Neuronal stem cell (in vitro differentiated cells): ENCODE data around the gene GPR65.
A peak's percentile ranks its signal among the peaks of the same experiment; 100 is the strongest.

Experiments used
- DNase-seq: peaks from one replicate; pipeline ENCODE4 v3.0.0-alpha.2; 2013; ENCODE audit warnings: low spot score
- H2AFZ ChIP-seq: one replicate; pipeline ENCODE4 v1.6.1; 2013; ENCODE audit warnings: mild to moderate bottlenecking, low read length, inconsistent platforms
- H2AK5ac ChIP-seq: 2 replicates; pipeline ENCODE4 v1.6.1; 2013; ENCODE audit warnings: low read depth, mild to moderate bottlenecking, inconsistent platforms, low read length, moderate library complexity, mixed read lengths
- H2BK120ac ChIP-seq: 2 replicates; pipeline ENCODE4 v1.6.1; 2013; ENCODE audit warnings: low read depth, mild to moderate bottlenecking, inconsistent platforms, low read length, moderate library complexity, mixed read lengths
- H2BK12ac ChIP-seq: one replicate; pipeline ENCODE4 v1.6.1; 2013; ENCODE audit warnings: low read length, inconsistent platforms
- H2BK15ac ChIP-seq: 2 replicates; pipeline ENCODE4 v1.6.1; 2013; ENCODE audit warnings: mild to moderate bottlenecking, low read length, inconsistent platforms, mixed read lengths
- H2BK5ac ChIP-seq: one replicate; pipeline ENCODE4 v1.6.1; 2013; ENCODE audit warnings: inconsistent platforms, mild to moderate bottlenecking, low read length, moderate library complexity
- H3K14ac ChIP-seq: one replicate; pipeline ENCODE4 v1.6.1; 2013; ENCODE audit warnings: low read length, inconsistent platforms
- H3K18ac ChIP-seq: 2 replicates; pipeline ENCODE4 v1.6.1; 2013; ENCODE audit warnings: low read length, inconsistent platforms
- H3K23ac ChIP-seq: 2 replicates; pipeline ENCODE4 v1.6.1; 2013; ENCODE audit warnings: low read depth, mild to moderate bottlenecking, mixed read lengths, low read length, inconsistent platforms; ENCODE audit not compliant: poor library complexity
- H3K27ac ChIP-seq: replicated peaks from 3 replicates; pipeline ENCODE4 v1.5.1; 2013; ENCODE audit warnings: low read length, inconsistent platforms
- H3K27me3 ChIP-seq, 3 experiments: 2 replicates each; pipeline ENCODE4 v1.6.1; 2013; ENCODE audit warnings: low read length in 3 of 3, mild to moderate bottlenecking in 2 of 3, inconsistent platforms in 1 of 3, low read depth in 1 of 3, mixed read lengths in 1 of 3, moderate library complexity in 1 of 3; ENCODE audit not compliant: control insufficient read depth in 3 of 3, insufficient read depth in 3 of 3
- H3K36me3 ChIP-seq, 2 donors: replicated peaks in 1 of 2; 2 replicates each; pipeline ENCODE4 v1.6.1; 2013; ENCODE audit warnings: low read length in 2 of 2; ENCODE audit not compliant: control insufficient read depth in 2 of 2, insufficient read depth in 2 of 2
- H3K4ac ChIP-seq: 2 replicates; pipeline ENCODE4 v1.6.1; 2013; ENCODE audit warnings: inconsistent platforms, mild to moderate bottlenecking, low read length, moderate library complexity
- H3K4me1 ChIP-seq, 2 donors: 1 replicate in 1 of 2; 2 replicates in 1 of 2; pipeline ENCODE4 v1.6.1; 2013; ENCODE audit warnings: low read length in 2 of 2, low read depth in 1 of 2; ENCODE audit not compliant: control insufficient read depth in 2 of 2, insufficient read depth in 1 of 2
- H3K4me2 ChIP-seq: one replicate; pipeline ENCODE4 v1.6.1; 2013; ENCODE audit warnings: mild to moderate bottlenecking, low read length, inconsistent platforms; ENCODE audit not compliant: insufficient read depth, poor library complexity, severe bottlenecking
- H3K4me3 ChIP-seq, 2 donors: 2 replicates each; pipeline ENCODE4 v1.5.1; 2013; ENCODE audit warnings: low read length in 2 of 2, mild to moderate bottlenecking in 2 of 2, inconsistent platforms in 1 of 2, moderate library complexity in 1 of 2
- H3K79me1 ChIP-seq: one replicate; pipeline ENCODE4 v1.6.1; 2013; ENCODE audit warnings: low read depth, mild to moderate bottlenecking, inconsistent platforms, low read length, moderate library complexity
- H3K9ac ChIP-seq: one replicate; pipeline ENCODE4 v1.6.1; 2013; ENCODE audit warnings: mild to moderate bottlenecking, low read depth, low read length, inconsistent platforms; ENCODE audit not compliant: poor library complexity
- H3K9me3 ChIP-seq, 2 donors: replicated peaks in 1 of 2; 2 replicates each; pipeline versions ENCODE3 to v1.6.1; 2013; ENCODE audit warnings: low read length in 2 of 2, mild to moderate bottlenecking in 2 of 2, inconsistent platforms in 1 of 2, low read depth in 1 of 2, mixed read lengths in 1 of 2, moderate library complexity in 1 of 2; ENCODE audit not compliant: control insufficient read depth in 2 of 2, insufficient read depth in 1 of 2
- H4K8ac ChIP-seq: one replicate; pipeline ENCODE4 v1.6.1; 2013; ENCODE audit warnings: low read depth, mild to moderate bottlenecking, inconsistent platforms, low read length, moderate library complexity
- H4K91ac ChIP-seq: one replicate; pipeline ENCODE4 v1.6.1; 2013; ENCODE audit warnings: low read length, low read depth, mild to moderate bottlenecking, inconsistent platforms; ENCODE audit not compliant: poor library complexity
- WGBS, 2 donors: extraction: QIAGEN DNeasy Blood & Tissue Kit; methylation state at CpG; one replicate each; pipeline ENCODE4 v1.1.7; 2013; ENCODE audit warnings: missing lambda C conversion rate in 2 of 2, mixed read lengths in 1 of 2; ENCODE audit not compliant: insufficient read length in 2 of 2, insufficient replicate concordance in 1 of 2; ENCODE audit errors: extremely low coverage in 2 of 2; 5-methylcytosine and 5-hydroxymethylcytosine counted together

GPR65 gene

DNA sequence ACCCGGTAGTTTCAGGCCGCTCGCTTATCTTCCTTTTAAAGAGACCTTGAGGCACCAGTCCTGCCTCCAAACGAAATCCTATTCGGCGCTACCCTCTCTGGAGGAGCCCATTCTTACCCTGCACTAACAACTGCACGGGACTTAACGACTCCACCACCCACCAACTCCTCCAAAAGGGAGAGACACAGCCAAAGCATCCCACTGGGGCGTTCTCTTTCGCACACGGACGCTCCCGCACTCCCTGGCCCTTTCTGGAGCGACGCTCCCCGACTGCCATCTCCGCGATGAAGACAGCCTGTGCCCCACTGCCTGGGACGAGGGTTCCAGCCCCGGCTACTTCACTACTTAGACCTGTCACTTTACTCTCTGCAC is 12.6 kb upstream of the GPR65 start:
- H3K4me3 ChIP-seq: peak overlapping the region in 1 of 2 donors; percentile 89
- no CpG with 5 or more reads among the region's 20 CpGs for WGBS, 2 donors
- peak overlapping the region; percentile 72 for H3K27ac ChIP-seq
- H3K36me3 ChIP-seq: no peaks in the 10 kb centered on the region
- peaks cover 3 to 4% of the 10 kb centered on the region in 2 donors for H3K4me1 ChIP-seq
- peak overlapping the region; percentile 72 for H2AFZ ChIP-seq
- H2AK5ac ChIP-seq: no peak overlapping the region
- H3K4ac ChIP-seq: peak overlapping the region; percentile 46
- peaks cover 0 to 5% of the 10 kb centered on the region in 2 donors for H3K9me3 ChIP-seq
- no peak overlapping the region for H3K14ac ChIP-seq
- peak overlapping the region; percentile 77 for H3K4me2 ChIP-seq
- no peak overlapping the region for H2BK120ac ChIP-seq
- H4K91ac ChIP-seq: no peak overlapping the region
- H3K79me1 ChIP-seq: peaks cover 2% of the 10 kb centered on the region
- H3K18ac ChIP-seq: peak overlapping the region; percentile 96
- no peak overlapping the region for H2BK12ac ChIP-seq
- no peak overlapping the region for H3K23ac ChIP-seq
- H3K9ac ChIP-seq: peak overlapping the region; percentile 86
- no peak overlapping the region for H4K8ac ChIP-seq
- H2BK5ac ChIP-seq: peak overlapping the region; percentile 80
- peaks cover 0 to 5% (median 0%) of the 10 kb centered on the region in 3 experiments for H3K27me3 ChIP-seq
- peak overlapping the region; percentile 69 for H2BK15ac ChIP-seq
- no peak for DNase-seq

DNA sequence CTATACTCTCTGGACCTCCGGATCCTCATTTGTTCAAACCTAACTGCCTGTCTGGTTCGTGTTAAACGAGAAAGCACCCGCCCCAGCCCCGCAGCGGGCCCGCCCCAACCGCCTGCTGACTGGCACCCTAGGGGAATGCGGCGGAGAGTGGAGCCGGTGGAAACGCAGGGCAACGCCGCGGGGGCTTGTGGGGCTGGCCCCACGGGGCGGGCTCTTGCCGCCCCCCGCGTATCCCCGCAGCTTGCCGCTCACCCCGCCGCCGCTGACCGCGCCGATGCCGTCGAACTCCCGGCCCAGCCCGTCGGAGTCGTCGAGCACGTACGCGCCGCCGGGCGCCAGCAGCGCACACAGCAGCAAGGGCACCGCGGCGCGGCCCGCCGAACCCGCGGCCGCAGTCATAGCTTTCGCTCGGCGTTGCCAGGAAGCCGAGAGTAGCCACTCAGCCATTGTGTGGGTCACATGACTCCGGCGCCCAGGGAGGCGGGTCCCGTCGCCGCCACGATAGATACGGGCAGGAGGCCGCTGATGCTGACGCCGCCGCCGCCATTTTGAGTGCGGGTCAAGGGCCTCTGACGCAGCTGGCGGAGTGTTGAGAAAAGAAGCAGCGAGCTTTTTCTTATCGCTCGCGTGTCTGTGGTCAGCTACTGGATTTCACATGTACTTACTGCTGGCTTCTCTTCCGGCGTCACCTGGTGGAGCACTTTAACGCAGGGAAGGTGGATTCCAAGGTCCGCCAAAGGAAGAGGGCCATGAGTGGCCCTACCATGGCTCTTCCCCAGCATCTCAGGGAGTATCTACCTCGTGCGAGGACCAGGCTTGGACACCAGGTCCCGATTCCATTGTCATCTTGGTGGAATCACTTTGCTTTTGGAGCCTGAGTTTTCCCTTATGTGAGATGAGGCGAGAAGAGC is 12.0 kb upstream of the GPR65 start, which contains the start of gene GALC:
Gene GALC, minus strand, starts transcription at position 465 of the 911 bp plus-strand sequence. Its CDS starts 18 bp downstream, at position 447.
- Histone ChIP-seq H3K9ac (peak within 1 kb of the TSS; percentile 86), H3K9me3 (peaks cover 0 to 5% of the 10 kb centered on the region in 2 donors), H2BK5ac (peak within 1 kb of the TSS; percentile 80), H2BK12ac (no peak within 1 kb of the TSS), H2BK120ac (peak within 1 kb of the TSS; percentile 10), H3K4me2 (peak within 1 kb of the TSS; percentile 77), H3K4me1 (peaks cover 3 to 4% of the 10 kb centered on the region in 2 donors), H3K4me3 (peak within 1 kb of the TSS in 1 of 2 donors; percentile 89), H3K18ac (peak within 1 kb of the TSS; percentile 96), H3K36me3 (no peaks in the 10 kb centered on the region), H3K27me3 (peaks cover 0 to 5% (median 0%) of the 10 kb centered on the region in 3 experiments), H4K91ac (peak within 1 kb of the TSS; percentile 93), H2BK15ac (peak within 1 kb of the TSS; percentile 69), H3K23ac (peak within 1 kb of the TSS; percentile 82), H2AK5ac (no peak within 1 kb of the TSS), H4K8ac (peak within 1 kb of the TSS; percentile 73), H3K27ac (peak within 1 kb of the TSS; percentile 72), H2AFZ (peak within 1 kb of the TSS; percentile 72), H3K14ac (peak within 1 kb of the TSS; percentile 32), H3K4ac (peak within 1 kb of the TSS; percentile 46), H3K79me1 (peaks cover 2% of the 10 kb centered on the region)
- peak; percentile 85 for DNase-seq
- WGBS, 2 donors: no CpG with 5 or more reads among the region's 83 CpGs

DNA sequence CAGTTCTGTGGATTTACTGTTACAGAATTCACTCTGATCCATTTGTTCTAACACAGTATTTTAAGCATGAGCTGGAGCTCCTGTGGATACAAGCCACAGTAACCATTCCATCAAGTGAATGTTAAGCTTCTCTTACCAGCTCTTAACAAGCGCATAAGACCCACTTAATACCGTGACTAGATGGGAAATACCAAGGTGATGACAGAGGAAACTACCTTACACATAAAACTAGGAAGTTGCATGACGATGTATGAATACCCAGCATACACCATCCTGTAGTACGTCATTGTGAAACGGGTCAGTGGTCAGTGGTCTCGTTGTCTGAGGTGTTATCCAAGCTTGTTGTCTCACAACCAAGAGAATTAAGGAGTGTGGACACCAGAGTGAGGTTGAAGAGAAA is 10.0 kb upstream of the GPR65 start:
- Histone ChIP-seq H3K36me3 (no peaks in the 10 kb centered on the region), H3K4me3 (no peak overlapping the region), H3K18ac (no peak overlapping the region), H3K4me1 (peaks cover 3 to 4% of the 10 kb centered on the region in 2 donors), H3K4me2 (no peak overlapping the region), H3K27me3 (no peaks in the 10 kb centered on the region), H2BK120ac (no peak overlapping the region), H3K27ac (no peak overlapping the region), H2BK15ac (no peak overlapping the region), H3K23ac (no peak overlapping the region), H3K9ac (no peak overlapping the region), H2BK12ac (no peak overlapping the region), H3K79me1 (no peaks in the 10 kb centered on the region), H2AFZ (no peak overlapping the region), H4K91ac (no peak overlapping the region), H2BK5ac (no peak overlapping the region), H3K4ac (no peak overlapping the region), H3K9me3 (peaks cover 0 to 5% of the 10 kb centered on the region in 2 donors), H3K14ac (no peak overlapping the region), H2AK5ac (no peak overlapping the region), H4K8ac (no peak overlapping the region)
- DNase-seq: no peak
- WGBS, 2 donors: no CpG with 5 or more reads among the region's 6 CpGs
